DMS114 treated with DMSO at 0.1 percent for 48 hours (cell line): ENCODE results near the gene ARHGAP26.

Source experiments
- DNase-seq: peaks from one replicate; lab custom pipeline; 2025; ENCODE audit not compliant: unreplicated experiment; lab: John Stamatoyannopoulos, UW

The ARHGAP26 gene

GRCh38 chr5:142901476-142902185, 131.5 kb downstream of the ARHGAP26 start:
- no peak for DNase-seq

DNA sequence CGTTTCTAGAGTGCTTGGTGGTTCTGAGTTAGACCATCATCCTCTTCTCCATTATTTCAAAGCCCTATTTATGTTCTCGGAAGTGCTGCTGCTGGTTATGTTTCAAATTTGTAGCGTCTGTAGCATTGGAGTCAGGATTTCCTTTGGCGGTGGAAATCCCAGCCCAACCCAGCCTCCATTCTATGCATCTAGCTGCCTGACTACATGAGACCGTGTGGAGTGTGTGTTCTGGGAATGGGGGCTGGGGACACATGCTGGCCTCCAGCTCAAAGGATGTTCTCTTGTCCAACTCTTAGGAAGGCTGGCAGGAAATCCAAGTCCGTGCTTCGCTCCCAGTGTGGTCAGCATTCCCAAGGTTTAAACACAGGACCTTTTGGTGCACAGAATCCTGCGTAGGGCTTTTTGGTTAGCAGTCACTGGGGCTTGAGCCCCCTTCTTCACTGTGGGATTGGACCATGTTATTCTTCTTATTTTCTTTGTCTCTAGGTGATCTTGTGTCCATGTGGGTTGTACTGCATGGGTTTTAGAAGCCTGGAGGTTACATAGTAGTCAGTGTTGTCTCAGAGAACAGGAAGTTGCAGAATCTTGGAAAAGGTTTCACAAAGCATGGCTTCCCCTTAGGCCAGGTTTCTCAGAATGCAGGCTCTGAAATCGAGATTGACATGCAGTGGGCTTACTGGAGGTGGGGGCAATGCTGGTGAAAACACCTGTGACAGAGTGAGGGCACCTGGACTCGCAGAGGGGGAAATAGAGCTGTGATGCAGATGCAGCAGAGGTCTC, 132.2 kb downstream of the ARHGAP26 start:
- DNase-seq, result no peak

DNA sequence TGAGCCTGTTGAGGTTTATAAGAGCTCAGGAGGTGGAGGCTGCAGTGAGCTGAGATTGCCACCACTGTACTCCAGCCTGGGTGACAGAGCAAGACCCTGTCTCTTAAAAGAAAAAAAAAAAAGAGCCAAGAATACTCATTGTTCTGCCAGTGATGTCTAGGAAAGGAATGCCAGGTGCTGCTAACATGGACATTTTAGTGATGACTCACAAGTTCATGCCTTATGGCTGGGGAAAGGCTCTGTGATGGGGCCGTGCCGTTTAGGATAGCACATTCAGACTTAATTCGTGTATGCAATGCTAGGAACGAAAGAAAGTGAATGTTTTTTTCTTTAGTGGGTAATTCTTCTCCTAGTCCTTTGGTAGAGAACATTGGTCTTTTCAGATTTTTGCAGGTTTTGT, 134.2 kb downstream of the ARHGAP26 start:
- no peak for DNase-seq

- DNase-seq, result no peak
Measured at GRCh38 chr5:142905348-142905747, 135.2 kb downstream of the ARHGAP26 start.

- DNase-seq, result no peak
Measured at GRCh38 chr5:142906863-142907671, 136.9 kb downstream of the ARHGAP26 start.

DNA sequence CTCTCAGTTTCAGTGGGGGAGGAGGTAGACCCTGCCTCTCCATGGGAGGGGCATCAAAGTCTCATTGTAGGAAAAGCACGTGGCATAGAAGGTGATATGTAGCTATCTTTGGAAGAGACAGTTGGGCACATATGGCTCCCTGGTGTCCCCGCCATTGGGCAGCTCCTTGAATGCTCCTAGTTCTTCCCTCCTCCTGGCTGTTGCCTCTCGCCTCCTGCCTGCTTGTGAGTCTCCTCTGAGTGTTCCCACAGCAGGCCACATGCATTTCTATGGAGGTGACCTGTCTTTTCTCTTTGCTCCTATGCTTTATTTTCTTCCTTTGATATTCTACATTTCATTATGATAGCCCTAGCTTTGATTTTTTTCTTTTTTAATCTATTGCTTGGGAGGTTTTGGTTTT, 138.5 kb downstream of the ARHGAP26 start:
- DNase-seq, result no peak

DNA sequence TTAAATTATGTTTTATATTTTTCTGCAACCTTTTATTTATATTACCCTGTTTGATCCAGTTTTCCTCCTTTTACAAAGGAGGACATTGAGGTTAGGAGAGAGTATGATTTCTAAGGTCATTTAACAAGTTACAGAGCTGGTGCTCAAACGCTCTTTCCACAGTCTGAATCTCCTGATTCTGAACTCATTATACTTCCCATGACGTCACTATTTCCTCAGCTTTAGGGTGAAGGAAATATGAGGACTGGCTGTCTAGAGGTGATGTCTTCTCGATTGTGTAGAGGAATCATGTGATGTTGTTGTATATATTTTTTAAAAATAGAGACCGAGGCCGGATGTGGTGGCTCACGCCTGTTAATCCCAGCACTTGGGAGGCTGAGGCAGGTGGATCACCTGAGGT, 140.0 kb downstream of the ARHGAP26 start:
- no peak for DNase-seq

- DNase-seq, result no peak
Measured at GRCh38 chr5:142911170-142911569, 141.0 kb downstream of the ARHGAP26 start.

DNA sequence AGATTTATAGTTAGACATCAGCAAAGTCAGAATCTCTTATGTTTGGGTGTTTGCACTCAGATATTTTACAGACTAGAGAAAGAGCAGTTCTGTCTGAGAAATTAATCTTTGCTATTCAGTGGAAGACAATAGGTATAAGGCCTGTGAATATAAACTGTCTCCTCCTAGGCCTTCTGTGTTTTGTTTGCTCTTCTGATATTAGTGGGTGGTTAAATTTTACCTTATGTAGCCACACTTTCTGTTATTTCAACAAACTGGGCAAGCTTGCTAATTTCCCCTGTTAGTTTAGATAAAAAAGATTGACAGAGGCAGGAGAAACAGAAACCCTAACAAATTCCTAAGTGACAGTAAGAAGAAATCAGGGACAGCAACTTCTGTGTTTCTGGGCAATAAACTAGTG, 141.6 kb downstream of the ARHGAP26 start:
- no peak for DNase-seq

- DNase-seq, result no peak
Measured at GRCh38 chr5:142913728-142914338, 143.7 kb downstream of the ARHGAP26 start.

- no peak for DNase-seq
Measured at GRCh38 chr5:142915038-142915437, 144.9 kb downstream of the ARHGAP26 start.

GRCh38 chr5:142915813-142916424, 145.7 kb downstream of the ARHGAP26 start:
- no peak for DNase-seq

DNA sequence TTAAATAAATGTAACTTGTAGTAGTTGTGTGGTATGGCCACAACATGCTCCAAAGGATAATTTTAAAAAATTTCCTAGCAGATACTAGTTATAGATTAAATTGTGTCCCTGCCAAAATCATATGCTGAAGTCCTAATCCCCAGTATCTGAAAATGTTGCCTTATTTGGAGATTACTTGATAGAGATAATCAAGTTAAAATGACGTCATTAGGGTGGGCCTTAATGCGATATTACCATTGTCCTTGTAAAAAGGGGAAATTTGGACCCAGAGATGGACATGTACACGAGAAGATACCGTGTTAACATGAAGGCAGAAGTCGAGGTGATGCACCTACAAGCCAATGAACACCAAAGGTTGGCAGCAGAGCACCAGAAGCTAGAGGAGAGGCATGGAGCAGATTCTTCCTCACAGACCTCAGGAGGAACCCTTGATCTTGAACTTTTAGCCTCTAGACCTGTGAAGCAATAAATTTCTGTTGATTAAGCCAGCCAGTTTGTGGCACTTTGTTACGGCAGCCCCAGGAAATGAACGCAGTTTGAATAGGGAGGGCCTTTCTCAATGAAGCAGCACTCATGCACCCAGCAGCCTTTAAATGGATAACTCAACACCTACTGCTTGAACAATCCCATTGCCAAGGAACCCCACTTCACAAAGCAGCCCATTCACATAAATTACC, 148.9 kb downstream of the ARHGAP26 start:
- no peak for DNase-seq

- DNase-seq, result no peak
Measured at GRCh38 chr5:142920849-142921612, 150.9 kb downstream of the ARHGAP26 start.

GRCh38 chr5:142922223-142922952, 152.2 kb downstream of the ARHGAP26 start:
- peak; percentile 60 for DNase-seq

DNA sequence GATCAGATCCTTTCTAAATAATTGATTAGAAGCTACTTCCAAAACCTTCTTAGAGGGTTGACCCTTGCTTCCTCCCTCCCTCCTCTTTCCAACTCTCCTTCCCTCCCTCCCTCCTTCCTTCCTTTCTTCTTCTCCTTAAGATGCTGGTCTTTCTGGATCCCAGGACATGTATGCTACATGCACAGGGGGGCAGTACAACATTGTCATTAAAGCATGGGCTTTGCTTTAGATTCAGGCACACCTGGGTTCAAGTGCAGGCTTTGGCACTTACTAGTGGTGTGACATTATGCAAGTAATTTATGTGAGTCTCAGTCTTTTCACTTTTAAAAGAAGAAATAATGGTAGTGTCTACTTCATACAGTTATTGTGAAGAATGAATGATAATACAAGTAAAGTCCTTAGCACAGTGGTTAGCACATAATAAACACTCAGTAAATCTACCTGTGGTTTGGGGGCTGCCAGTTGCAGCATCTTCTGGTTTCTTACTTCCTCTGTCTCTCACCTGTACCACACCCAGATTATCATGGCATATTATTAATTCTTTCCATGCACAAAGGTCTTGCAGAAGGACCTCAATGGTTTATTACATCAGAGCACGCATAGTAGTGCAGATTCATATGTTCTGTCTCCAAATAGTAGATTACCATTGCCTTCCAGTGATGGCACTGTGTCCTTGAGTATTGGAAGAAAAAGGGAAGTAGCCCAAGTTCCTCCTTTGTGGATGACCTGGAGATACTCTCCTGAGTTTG, 154.1 kb downstream of the ARHGAP26 start:
- no peak for DNase-seq

- no peak for DNase-seq
Measured at GRCh38 chr5:142925795-142926194, 155.6 kb downstream of the ARHGAP26 start.

GRCh38 chr5:142926549-142926948, 156.4 kb downstream of the ARHGAP26 start:
- DNase-seq, result no peak
